ENCODE results near the gene SEPTIN7. TPM values are rescaled to one million over a fixed set of nuclear protein-coding genes. Genes with fewer than 3 reads are reported as not detected.

Gene SEPTIN7
- total RNA-seq, 4 donors from 2014 or later = 142 to 522 (median 198) TPM

GRCh38 chr7:35768346-35768745 lies 32.5 kb upstream of the SEPTIN7 start:
- DNase-seq = no peak

GRCh38 chr7:35771776-35772175 lies 29.1 kb upstream of the SEPTIN7 start:
- Histone ChIP-seq H3K4me3 (replicated peaks in 1 of 3) (no peak overlapping the region), H3K27me3 (no peaks in the 10 kb centered on the region), H3K27ac (no peak overlapping the region), H3K9me3 (no peaks in the 10 kb centered on the region), H3K4me1 (no peaks in the 10 kb centered on the region), H3K36me3 (no peaks in the 10 kb centered on the region)
- intact Hi-C loops (cut with DNase I) = no loop called here
- no peak for TF ChIP-seq POLR2A (IDR thresholded peaks at IDR 0.05)
- no peak for DNase-seq

More at GRCh38 chr7:35768346-35768745, 32.5 kb upstream of the SEPTIN7 start:
- 96 to 98% methylated on average over 20 of the region's 20 CpGs for WGBS, 2 donors
- Histone ChIP-seq H3K36me3 (no peaks in the 10 kb centered on the region), H3K9me3 (no peaks in the 10 kb centered on the region), H3K4me1 (no peaks in the 10 kb centered on the region), H3K4me3 (replicated peaks in 1 of 3) (no peak overlapping the region), H3K27me3 (no peaks in the 10 kb centered on the region), H3K27ac (no peak overlapping the region)
- no peak for TF ChIP-seq POLR2A (IDR thresholded peaks at IDR 0.05)
- no peak for TF ChIP-seq CTCF (IDR thresholded peaks at IDR 0.05)
- intact Hi-C loops (cut with DNase I) = no loop called here

GRCh38 chr7:35773994-35774393 lies 26.9 kb upstream of the SEPTIN7 start:
- Histone ChIP-seq H3K4me1 (no peaks in the 10 kb centered on the region), H3K27me3 (no peaks in the 10 kb centered on the region), H3K9me3 (no peaks in the 10 kb centered on the region), H3K4me3 (replicated peaks in 1 of 3) (no peak overlapping the region), H3K27ac (no peak overlapping the region), H3K36me3 (no peaks in the 10 kb centered on the region)
- no peak for TF ChIP-seq POLR2A (IDR thresholded peaks at IDR 0.05)
- TF ChIP-seq CTCF (IDR thresholded peaks at IDR 0.05) = no peak
- 93 to 99% methylated on average over 3 of the region's 3 CpGs for WGBS, 2 donors
- intact Hi-C loops (cut with DNase I) = no loop called here
- no peak for DNase-seq

- intact Hi-C loops (cut with DNase I) = no loop called here
- DNase-seq = no peak
- Histone ChIP-seq H3K4me3 (replicated peaks in 1 of 3) (no peak overlapping the region), H3K36me3 (no peaks in the 10 kb centered on the region), H3K9me3 (no peaks in the 10 kb centered on the region), H3K27me3 (no peaks in the 10 kb centered on the region), H3K27ac (no peak overlapping the region), H3K4me1 (no peaks in the 10 kb centered on the region)
- 86 to 87% methylated on average over 1 of the region's 1 CpG for WGBS, 2 donors
- TF ChIP-seq POLR2A (IDR thresholded peaks at IDR 0.05) = no peak
Measured at GRCh38 chr7:35776686-35777085, 24.2 kb upstream of the SEPTIN7 start.

- intact Hi-C loops (cut with DNase I) = no loop called here
- TF ChIP-seq POLR2A (IDR thresholded peaks at IDR 0.05) (no peak), CTCF (IDR thresholded peaks at IDR 0.05) (no peak)
- no peaks in the 10 kb centered on the region for H3K36me3 ChIP-seq
- H3K27me3 ChIP-seq = no peaks in the 10 kb centered on the region
- H3K4me1 ChIP-seq = no peaks in the 10 kb centered on the region
- no peak for DNase-seq
- no peak overlapping the region for H3K4me3 ChIP-seq (replicated peaks in 1 of 3)
- H3K9me3 ChIP-seq = no peaks in the 10 kb centered on the region
- H3K27ac ChIP-seq = no peak overlapping the region
Measured at GRCh38 chr7:35777121-35777520, 23.7 kb upstream of the SEPTIN7 start.

GRCh38 chr7:35780070-35780469 lies 20.8 kb upstream of the SEPTIN7 start:
- DNase-seq = no peak
- TF ChIP-seq CTCF (IDR thresholded peaks at IDR 0.05) (no peak), POLR2A (IDR thresholded peaks at IDR 0.05) (no peak)
- Histone ChIP-seq H3K27me3 (no peaks in the 10 kb centered on the region), H3K4me1 (no peaks in the 10 kb centered on the region), H3K27ac (no peak overlapping the region), H3K9me3 (no peaks in the 10 kb centered on the region), H3K36me3 (no peaks in the 10 kb centered on the region), H3K4me3 (replicated peaks in 1 of 3) (no peak overlapping the region)
- intact Hi-C loops (cut with DNase I) = loop anchor here (10.0 kb wide), 1 partner anchor 65 kb away; no protein-coding TSS in a partner anchor
- WGBS, 2 donors = 88 to 100% methylated on average over 1 of the region's 1 CpG
